Mesenteric fat pad (tissue), 1 donor: ENCODE results near the gene CSNK1D. TPM values are rescaled to one million over a fixed set of nuclear protein-coding genes. Genes with fewer than 3 reads are reported as not detected.
"Not testable (repeated sequence)": the region's sequence is repeated elsewhere in the genome, so short reads cannot be mapped to it uniquely, and the experiment has no call there.

ENCODE experiments used
- DNase-seq: peaks from one replicate; pipeline ENCODE4 v3.0.0-alpha.2; 2020; ENCODE audit warnings: low spot score
- total RNA-seq: library from RNA; stranded (reverse); fragmentation: NEBNext Ultra II Directional; extraction: Animal tissue kit (Norgen Biotek cat#: 25700); gene quantifications from one replicate; pipeline ENCODE4 v1.2.1, GENCODE V29; 2021
- donor health status: DM: yes; HTN: yes; CAD: no.

CSNK1D gene
- total RNA-seq, 1 donor from 2014 or later = 171 TPM

DNA sequence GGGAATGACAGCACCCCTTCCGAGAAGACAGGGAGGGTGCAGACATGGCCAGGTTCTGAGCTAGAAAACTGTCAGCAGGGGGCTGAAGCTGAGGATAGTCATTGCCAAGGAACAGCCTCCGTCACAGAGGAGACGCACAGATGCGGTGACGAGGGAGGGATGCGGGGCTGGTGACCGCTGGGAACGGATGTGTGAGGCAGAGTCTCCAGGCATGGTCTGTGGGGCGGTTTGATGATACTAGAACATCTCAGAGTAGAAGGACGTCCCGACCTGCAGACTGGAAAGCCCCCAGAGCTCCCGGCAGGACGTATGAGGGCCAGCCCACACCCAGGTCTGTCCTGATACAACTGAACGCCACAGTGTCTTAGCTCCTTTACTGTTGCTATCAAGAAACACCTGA lies 1.8 kb upstream of the CSNK1D start:
- DNase-seq = no peak

GRCh38 chr17:82274134-82275020 lies 877 bp upstream of the CSNK1D start:
- no peak for DNase-seq

- no peak for DNase-seq
These were observed 789 bp downstream of the CSNK1D start for GRCh38 chr17:82272495-82273326.

DNA sequence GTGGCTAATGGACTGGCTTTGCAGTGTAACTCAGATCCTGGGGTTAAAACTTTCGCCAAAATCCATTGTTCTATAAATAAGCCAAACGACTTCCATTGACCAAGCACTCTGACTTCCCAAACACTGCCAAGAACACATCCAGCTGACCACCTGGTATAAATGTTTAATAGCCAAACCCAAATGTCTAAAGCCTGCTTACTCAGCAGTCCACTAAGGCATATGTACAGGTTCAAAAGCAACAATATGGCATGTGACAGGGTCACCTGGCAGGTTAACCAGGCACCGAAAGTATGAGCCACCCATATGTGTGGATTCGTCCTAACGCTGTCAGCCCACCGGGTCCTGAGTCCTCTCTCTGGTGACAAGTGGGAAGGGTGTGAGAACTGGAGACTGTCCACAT lies 2.1 kb downstream of the CSNK1D start:
- no peak for DNase-seq

DNA sequence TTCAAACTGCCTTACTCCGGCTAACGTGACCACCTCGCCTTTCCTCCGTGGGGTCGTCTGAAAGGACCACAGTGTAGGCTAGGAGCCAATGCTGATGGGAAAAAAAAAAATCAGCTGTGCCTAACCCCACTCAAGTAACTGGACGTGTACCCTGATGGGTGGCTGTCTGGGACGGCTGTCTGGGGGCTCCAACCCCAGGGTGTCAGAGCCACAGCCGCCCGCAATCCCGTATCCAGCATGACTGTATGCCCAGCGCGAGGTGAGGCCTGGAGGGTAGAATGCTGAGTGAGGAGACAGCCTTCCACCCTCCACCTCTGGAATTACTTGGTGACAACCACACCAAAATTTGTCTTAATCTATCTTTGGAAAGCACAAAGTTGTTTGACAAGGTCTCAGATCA lies 2.8 kb downstream of the CSNK1D start:
- DNase-seq = no peak

DNA sequence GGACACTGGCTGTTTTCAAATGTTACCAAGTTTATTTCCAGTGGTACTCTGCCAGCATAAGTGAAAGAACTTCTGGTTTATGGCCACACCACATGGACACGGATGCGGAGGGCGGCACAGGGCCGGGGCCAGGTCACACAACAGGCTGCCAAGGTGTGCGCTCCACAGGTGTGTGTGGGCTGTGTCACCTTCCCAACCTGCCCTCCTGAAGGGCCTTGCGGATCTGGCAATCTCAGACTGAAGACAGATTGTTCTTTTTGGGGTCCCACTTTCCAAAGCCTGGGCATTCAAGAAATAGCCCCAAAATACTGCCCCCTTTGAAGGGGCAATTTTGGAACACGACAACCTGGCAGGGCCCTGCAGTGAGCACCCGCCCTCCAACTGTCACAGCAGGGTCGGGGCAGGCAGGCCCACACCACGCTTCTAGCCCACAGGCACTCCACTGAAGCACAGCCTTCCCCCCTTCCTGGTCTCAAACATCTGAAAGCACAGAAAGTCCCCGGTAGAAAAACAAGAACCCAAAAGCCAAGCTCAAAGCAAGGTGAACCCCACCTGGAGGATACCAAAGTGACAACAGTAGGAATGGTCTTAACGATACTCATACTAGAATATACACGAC lies 3.5 kb downstream of the CSNK1D start:
- no peak for DNase-seq

- DNase-seq = no peak
These were observed 4.2 kb downstream of the CSNK1D start for GRCh38 chr17:82269138-82269881.

DNA sequence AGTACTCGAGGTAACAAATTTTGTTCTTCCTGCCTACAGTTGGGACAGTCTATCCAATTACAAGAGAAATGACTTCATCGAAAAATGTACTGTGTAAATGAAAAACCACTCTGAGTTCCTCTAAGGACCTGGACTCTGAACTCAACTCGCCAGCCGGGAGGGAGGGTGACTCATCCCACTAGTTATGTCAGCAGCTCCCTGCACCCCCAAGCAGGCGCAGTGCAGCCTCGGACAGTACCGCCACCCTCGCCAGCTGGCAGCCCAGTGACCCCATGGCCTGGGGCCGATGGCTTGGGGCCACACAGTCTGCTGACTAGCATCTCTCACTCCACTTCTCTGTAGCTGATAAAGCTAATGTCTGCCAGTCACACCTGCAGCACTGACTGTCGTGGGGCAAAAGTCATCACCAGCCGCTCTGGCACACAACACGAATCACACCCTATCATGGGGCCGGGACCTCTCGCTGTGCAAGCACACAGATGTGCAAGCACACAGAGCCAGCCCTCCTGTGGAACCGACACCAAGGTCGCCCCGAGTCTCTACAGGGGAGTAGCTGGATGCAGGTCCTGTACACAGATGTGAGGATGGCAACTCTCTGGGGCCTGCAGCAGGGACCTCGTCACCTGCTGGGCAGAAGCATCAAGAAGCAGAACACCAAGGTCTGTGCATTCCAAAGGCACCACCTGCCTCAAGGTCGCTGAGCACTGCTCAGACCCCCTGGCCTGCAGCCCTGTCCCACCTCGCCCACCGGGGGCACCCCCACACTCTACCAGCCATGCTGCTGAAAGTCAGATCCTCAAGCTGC lies 5.7 kb downstream of the CSNK1D start:
- DNase-seq = peak; percentile 97

GRCh38 chr17:82266142-82266541 lies 7.4 kb downstream of the CSNK1D start:
- no peak for DNase-seq

DNA sequence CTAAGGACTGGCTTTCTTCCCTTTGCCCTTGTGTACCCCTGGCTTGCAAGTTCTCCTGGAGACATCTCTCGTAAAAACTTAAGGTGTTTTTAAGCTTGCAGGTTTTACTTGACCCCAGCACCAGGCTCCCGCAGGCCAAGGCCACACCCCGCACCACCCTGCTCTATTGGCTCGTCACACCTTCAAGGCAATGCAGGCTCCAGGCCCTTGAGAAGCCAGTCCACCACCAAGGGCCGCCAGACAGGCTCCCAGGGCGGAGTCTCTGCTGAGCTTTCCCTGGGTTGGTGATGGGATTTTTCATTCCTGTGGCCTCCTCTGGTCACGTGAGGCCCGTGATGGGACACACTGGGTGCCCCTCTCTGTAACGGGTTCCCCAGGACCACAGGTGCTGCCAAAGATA lies 9.9 kb downstream of the CSNK1D start:
- DNase-seq = no peak

DNA sequence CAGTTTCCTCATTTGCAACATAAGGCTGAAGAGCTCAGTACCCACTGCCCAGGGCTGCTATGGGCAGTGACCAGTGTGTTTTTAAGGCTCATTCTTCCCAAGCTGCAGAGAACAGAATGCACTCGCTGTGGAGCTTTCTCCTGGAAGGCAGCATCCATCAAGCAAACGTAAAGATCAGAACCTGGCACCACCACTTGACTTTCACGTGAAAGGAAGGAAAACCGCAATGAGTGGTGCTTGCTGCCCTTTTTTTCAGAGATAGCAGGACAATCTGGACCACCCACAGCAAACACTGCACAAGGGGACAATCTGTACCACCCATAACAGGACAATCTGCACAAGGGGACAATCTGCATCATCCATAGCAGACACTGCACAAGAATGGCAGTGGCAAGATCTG lies 11.2 kb downstream of the CSNK1D start:
- no peak for DNase-seq

DNA sequence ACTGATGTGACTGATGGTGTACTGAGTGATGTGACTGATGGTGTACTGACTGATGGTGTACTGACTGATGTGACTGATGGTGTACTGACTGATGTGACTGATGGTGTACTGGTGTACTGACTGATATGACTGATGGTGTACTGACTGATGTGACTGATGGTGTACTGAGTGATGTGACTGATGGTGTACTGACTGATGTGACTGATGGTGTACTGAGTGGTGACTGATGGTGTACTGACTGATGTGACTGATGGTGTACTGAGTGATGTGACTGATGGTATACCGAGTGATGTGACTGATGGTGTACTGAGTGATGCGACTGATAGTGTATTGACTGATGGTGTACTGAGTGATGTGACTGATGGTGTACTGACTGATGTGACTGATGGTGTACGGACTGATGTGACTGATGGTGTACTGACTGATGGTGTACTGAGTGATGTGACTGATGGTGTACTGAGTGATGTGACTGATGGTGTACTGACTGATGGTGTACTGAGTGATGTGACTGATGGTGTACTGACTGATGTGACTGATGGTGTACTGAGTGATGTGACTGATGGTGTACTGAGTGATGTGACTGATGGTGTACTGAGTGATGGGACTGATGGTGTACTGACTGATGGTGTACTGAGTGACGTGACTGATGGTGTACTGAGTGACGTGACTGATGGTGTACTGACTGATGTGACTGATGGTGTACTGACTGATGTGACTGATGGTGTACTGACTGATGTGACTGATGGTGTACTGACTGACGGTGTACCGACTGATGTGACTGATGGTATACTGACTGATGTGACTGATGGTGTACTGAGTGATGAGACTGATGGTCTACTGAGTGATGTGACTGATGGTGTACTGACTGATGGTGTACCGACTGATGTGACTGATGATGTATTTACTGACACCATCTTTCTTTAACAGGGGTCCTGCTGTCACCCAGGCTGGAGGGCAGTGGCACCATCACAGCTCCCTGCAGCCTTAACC lies 13.2 kb downstream of the CSNK1D start:
- DNase-seq = not testable (repeated sequence)

GRCh38 chr17:82258555-82258954 lies 14.9 kb downstream of the CSNK1D start:
- DNase-seq = no peak

DNA sequence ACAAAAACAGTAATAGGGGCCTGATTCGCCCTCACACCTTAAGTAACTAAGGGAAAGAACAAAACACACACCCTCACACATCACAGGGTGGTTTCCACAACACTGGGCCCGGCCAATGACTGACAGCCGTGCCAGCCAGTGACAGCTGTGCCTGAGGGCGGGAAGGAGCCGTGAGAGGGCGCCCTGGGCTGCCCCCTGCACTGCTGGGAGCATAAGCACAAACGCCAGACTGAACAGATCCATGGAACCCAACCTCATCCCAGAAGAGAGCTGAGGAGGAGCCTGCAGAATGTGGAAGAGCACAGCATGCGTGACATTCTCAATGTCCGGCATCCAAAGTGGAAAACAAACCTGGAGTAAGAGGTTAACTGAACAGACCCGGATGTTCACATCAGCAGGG lies 16.0 kb downstream of the CSNK1D start:
- DNase-seq = no peak

DNA sequence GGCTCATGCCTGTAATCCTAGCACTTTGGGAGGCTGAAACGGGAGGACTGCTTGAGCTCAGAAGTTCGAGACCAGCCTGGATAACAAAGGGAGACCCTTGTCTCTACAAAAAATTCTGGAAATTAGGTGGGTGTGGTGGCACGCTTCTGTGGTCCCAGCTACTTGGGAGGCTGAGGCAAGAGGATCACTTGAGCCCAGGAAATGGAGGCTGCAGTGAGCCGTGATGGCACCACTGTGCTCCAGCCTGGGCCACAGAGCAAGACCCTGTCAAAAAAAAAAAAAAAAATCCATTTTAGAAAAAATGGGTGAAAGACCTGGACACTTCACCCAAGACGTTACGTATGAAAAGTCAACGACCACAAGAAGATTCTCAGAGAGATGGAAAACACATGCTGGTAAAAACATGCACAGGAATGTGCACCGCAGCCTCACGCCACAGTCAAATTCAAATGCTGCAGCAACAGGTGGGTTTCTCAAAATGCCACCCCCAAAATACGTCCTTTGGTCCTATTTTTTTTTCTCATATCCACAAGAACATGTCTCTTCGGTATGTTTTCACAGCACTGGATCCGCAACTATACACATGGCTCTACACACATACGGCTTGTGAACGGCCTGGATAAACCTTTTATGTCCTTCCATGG lies 17.1 kb downstream of the CSNK1D start:
- DNase-seq = no peak

GRCh38 chr17:82255402-82255972 lies 18.0 kb downstream of the CSNK1D start:
- no peak for DNase-seq

DNA sequence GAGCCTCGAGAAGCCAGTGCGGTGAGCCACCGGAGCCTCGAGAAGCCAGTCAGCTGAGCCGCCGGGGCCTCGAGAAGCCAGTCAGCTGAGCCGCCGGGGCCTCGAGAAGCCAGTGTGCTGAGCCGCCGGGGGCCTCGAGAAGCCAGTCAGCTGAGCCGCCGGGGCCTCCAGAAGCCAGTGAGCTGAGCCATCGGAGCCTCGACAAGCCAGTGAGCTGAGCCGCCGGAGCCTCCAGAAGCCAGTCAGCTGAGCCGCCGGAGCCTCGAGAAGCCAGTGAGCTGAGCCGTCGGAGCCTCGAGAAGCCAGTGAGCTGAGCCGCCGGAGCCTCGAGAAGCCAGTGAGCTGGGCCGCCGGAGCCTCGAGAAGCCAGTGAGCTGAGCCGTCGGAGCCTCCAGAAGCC lies 18.8 kb downstream of the CSNK1D start:
- DNase-seq = not testable (repeated sequence)

GRCh38 chr17:82254096-82254495 lies 19.4 kb downstream of the CSNK1D start:
- DNase-seq = not testable (repeated sequence)
